Hepatocyte (in vitro differentiated cells): ENCODE data around the gene FCER2. TPM values are rescaled to one million over a fixed set of nuclear protein-coding genes. Genes with fewer than 3 reads are reported as not detected.
"Not testable (repeated sequence)": the region's sequence is repeated elsewhere in the genome, so short reads cannot be mapped to it uniquely, and the experiment has no call there.

Experiments used
- DNase-seq: peaks from one replicate; pipeline ENCODE4 v3.0.0-alpha.2; 2016; ENCODE audit warnings: low spot score
- H2AFZ ChIP-seq: fragments of 200-600 bp; sonication (generic); 2 replicates; pipeline ENCODE4 v1.6.0; 2016; ENCODE audit warnings: antibody characterized with exemption, mild to moderate bottlenecking
- H3K27ac ChIP-seq: fragments of 200-600 bp; sonication (generic); 2 replicates; pipeline ENCODE4 v1.5.1; 2016; ENCODE audit warnings: mild to moderate bottlenecking
- H3K27me3 ChIP-seq: fragments of 200-600 bp; sonication (generic); 2 replicates; pipeline ENCODE4 v1.6.1; 2016
- H3K36me3 ChIP-seq: fragments of 200-600 bp; sonication (generic); replicated peaks from 2 replicates; pipeline ENCODE4 v1.5.1; 2016; ENCODE audit warnings: low read depth; ENCODE audit not compliant: insufficient read depth
- H3K4me1 ChIP-seq: fragments of 200-600 bp; sonication (generic); 2 replicates; pipeline ENCODE4 v1.5.1; 2016; ENCODE audit warnings: mild to moderate bottlenecking, moderate library complexity; ENCODE audit not compliant: insufficient read depth
- H3K4me2 ChIP-seq: fragments of 200-600 bp; sonication (generic); 2 replicates; pipeline ENCODE4 v1.6.0; 2016
- H3K4me3 ChIP-seq: fragments of 200-600 bp; sonication (generic); 2 replicates; pipeline ENCODE4 v1.5.1; 2016; ENCODE audit warnings: mild to moderate bottlenecking
- H3K79me2 ChIP-seq: fragments of 200-600 bp; sonication (generic); 2 replicates; pipeline ENCODE4 v1.6.0; 2017; ENCODE audit warnings: mild to moderate bottlenecking
- H3K9me2 ChIP-seq: fragments of 200-600 bp; sonication (generic); replicated peaks from 2 replicates; pipeline ENCODE4 v1.6.0; 2017; ENCODE audit warnings: mild to moderate bottlenecking; ENCODE audit not compliant: insufficient read depth
- H3K9me3 ChIP-seq: fragments of 200-600 bp; sonication (generic); 2 replicates; pipeline ENCODE4 v1.5.1; 2016; ENCODE audit warnings: low read depth, mild to moderate bottlenecking
- H4K20me1 ChIP-seq: fragments of 200-600 bp; sonication (generic); 2 replicates; pipeline ENCODE4 v1.6.0; 2016; ENCODE audit warnings: mild to moderate bottlenecking; ENCODE audit not compliant: insufficient read depth, poor library complexity, severe bottlenecking
- CTCF ChIP-seq: fragments of 200-600 bp; sonication (generic); IDR thresholded peaks from 2 replicates; pipeline ENCODE4 v1.5.1; 2016; ENCODE audit warnings: antibody characterized with exemption, mild to moderate bottlenecking; ENCODE audit not compliant: poor library complexity
- EZH2 ChIP-seq: fragments of 200-600 bp; sonication (generic); IDR thresholded peaks from 2 replicates; pipeline ENCODE4 v1.6.1; 2016; ENCODE audit warnings: antibody characterized with exemption, mild to moderate bottlenecking, borderline replicate concordance
- EZH2phosphoT487 ChIP-seq: fragments of 200-600 bp; sonication (generic); IDR thresholded peaks from one replicate; pipeline ENCODE4 v1.6.1; 2018; ENCODE audit warnings: antibody characterized with exemption, mild to moderate bottlenecking, low read depth, moderate library complexity; ENCODE audit not compliant: unreplicated experiment, severe bottlenecking
- WGBS: methylation state at CpG from one replicate; pipeline ENCODE4 v1.1.6; 2016; ENCODE audit warnings: low lambda C conversion rate; ENCODE audit errors: missing lambda C conversion rate; 5-methylcytosine and 5-hydroxymethylcytosine counted together
- polyA plus RNA-seq: library from polyadenylated mRNA; unstranded; fragments of >200 nt; fragmentation: Nextera tagmentation; extraction: Ambion mirVana; gene quantifications from 2 replicates; pipeline ENCODE4 v1.2.1, GENCODE V29; 2016
- total RNA-seq: library from RNA; depleted of rRNA; stranded (reverse); fragments of >200 nt; gene quantifications from 2 replicates; pipeline ENCODE4 v1.2.3, GENCODE V29; 2014

The FCER2 gene
- total and polyA plus RNA-seq, 2 experiments from 2014 or later: not detected

DNA sequence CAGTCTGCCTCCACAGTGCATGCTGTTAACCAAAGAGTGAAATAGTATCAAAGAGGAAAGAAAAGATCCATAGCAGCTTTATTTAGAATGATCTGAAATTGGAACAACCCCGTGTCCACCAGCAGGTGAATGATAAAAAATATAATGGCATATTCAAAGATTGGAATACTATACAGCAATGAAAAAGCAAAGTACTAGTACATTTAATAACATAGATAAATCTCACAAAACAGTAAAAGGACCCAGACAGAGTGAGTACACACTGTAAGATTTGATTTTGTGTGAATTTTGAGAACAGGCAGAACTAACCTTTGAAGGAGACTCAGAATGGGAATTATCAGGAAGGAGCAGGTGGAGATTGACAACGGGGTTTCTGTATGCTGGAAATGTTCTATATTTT, 46.2 kb upstream of the FCER2 start:
- H3K9me2 ChIP-seq: no peaks in the 10 kb centered on the region
- no peaks in the 10 kb centered on the region for H4K20me1 ChIP-seq
- H2AFZ ChIP-seq: no peak overlapping the region
- H3K36me3 ChIP-seq: no peaks in the 10 kb centered on the region
- H3K27me3 ChIP-seq: peaks cover 4% of the 10 kb centered on the region
- no peak for TF ChIP-seq EZH2phosphoT487
- TF ChIP-seq EZH2: no peak
- TF ChIP-seq CTCF: no peak
- no peaks in the 10 kb centered on the region for H3K79me2 ChIP-seq
- no peaks in the 10 kb centered on the region for H3K9me3 ChIP-seq
- H3K27ac ChIP-seq: no peak overlapping the region
- WGBS: 77% methylated on average over 2 of the region's 2 CpGs
- H3K4me2 ChIP-seq: no peak overlapping the region
- H3K4me3 ChIP-seq: no peak overlapping the region
- DNase-seq: no peak
- H3K4me1 ChIP-seq: no peaks in the 10 kb centered on the region

DNA sequence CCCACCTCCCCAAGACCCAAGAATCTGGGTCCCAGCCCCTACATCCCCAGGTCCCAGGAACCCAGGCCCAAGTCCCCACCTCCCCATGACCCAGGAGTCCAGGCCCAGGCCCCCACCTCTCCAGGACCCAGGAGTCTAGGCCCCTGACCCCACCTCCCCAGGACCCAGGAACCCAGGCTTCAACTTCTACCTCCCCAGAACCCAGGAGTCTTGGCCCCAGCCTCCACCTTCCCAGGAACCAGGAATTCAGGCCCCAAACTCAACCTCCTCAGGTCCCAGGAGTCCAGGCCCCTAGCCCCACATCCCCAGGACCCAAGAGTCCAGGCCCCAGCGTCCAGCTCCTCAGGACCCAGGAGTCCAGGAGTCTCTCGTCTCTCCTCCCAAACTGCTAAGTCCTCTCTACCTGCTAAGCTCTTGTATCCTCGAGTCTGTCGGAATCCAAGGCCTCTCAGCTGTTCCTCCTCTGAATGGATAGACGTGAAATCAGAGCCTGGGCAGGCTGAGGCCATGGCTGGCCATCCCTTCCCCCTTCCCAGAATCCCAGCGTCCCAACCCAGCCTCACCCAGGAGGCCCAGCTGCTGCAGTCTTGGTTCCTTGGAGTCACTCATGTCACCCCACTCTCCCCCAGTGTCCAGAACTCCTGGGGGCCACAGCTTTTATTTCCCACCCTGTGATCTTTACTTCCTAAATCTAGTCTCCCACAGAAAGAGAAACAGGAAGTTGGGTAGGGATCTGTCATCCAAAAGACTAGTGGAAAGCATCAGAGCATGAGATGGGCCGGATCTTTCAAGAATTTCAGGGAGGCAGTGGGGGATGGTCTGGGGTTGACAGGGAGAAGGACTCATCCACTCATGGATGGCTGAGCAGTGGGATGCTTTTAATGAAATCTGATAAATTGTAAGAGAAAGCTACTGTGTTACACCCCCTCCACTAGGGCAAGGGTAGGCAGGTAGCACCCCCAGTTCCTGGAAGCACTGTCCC, 45.3 kb upstream of the FCER2 start, which contains the start of gene CD209:
Gene CD209 (minus strand): TSS at position 632 of the 982 bp plus-strand sequence. CDS start 23 bp downstream, at position 609.
- Histone ChIP-seq H3K9me3 (no peaks in the 10 kb centered on the region), H3K4me1 (no peaks in the 10 kb centered on the region), H3K79me2 (no peaks in the 10 kb centered on the region), H3K27me3 (peaks cover 4% of the 10 kb centered on the region), H3K27ac (no peak within 1 kb of the TSS), H4K20me1 (no peaks in the 10 kb centered on the region), H3K36me3 (no peaks in the 10 kb centered on the region), H3K4me2 (no peak within 1 kb of the TSS), H3K9me2 (no peaks in the 10 kb centered on the region), H2AFZ (no peak within 1 kb of the TSS), H3K4me3 (no peak within 1 kb of the TSS)
- WGBS: 74% methylated on average over 7 of the region's 7 CpGs
- no peak for DNase-seq
- TF ChIP-seq EZH2 (no peak), EZH2phosphoT487 (no peak), CTCF (no peak)

GRCh38 chr19:7746306-7746705, 44.4 kb upstream of the FCER2 start:
- H3K27me3 ChIP-seq, DNase-seq, H3K4me1 ChIP-seq, H3K4me2 ChIP-seq, H3K36me3 ChIP-seq, H3K79me2 ChIP-seq, H3K27ac ChIP-seq, H3K9me2 ChIP-seq, H3K9me3 ChIP-seq, H2AFZ ChIP-seq, H3K4me3 ChIP-seq, H4K20me1 ChIP-seq: not testable (repeated sequence)
- 100% methylated on average over 1 of the region's 4 CpGs for WGBS

DNA sequence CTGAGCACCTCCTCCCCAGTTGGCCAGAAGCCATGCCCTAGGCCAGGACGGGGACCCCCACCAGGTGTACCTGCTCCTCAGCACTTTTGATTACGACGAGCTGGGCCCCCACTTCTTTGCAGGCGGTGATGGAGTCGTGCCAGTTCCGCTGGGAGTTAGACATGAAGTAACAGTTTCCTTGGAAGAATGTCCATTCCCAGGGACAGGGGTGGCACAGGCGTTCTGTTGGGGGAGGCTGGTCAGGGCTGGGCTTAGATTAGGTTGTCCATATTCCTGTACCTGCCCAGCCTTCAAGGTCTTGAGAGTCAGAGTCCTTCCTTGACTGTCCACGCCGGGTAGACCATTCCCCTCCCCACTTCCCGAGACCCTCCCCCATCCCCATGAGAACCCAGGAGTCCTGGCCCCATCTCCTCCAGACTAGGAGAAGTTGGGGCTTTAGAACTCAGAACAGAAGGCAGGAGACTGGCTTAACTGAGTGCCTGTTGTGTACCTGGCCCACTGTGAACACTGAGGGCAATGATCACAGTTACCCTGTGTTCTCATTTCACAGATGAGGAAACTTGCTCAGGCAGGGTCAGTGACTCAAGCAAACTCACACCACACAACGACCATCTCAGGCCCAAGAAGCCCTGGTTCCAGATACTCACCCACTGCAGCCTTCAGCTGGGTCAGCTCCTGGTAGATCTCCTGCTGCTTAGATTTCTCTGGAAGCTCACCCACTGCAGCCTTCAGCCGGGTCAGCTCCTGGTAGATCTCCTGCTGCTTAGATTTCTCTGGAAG, 43.1 kb upstream of the FCER2 start:
- H4K20me1 ChIP-seq: no peaks in the 10 kb centered on the region
- no peaks in the 10 kb centered on the region for H3K79me2 ChIP-seq
- DNase-seq: no peak
- 90% methylated on average over 11 of the region's 12 CpGs for WGBS
- H3K9me2 ChIP-seq: no peaks in the 10 kb centered on the region
- H3K4me3 ChIP-seq: no peak overlapping the region
- H3K27me3 ChIP-seq: peaks cover 4% of the 10 kb centered on the region
- H2AFZ ChIP-seq: no peak overlapping the region
- no peaks in the 10 kb centered on the region for H3K36me3 ChIP-seq
- H3K9me3 ChIP-seq: no peaks in the 10 kb centered on the region
- H3K4me1 ChIP-seq: no peaks in the 10 kb centered on the region
- TF ChIP-seq EZH2phosphoT487 (no peak), CTCF (no peak), EZH2 (no peak)
- no peak overlapping the region for H3K4me2 ChIP-seq
- H3K27ac ChIP-seq: no peak overlapping the region
